ENCODE measurements around the gene PDPR.
"Not testable (repeated sequence)": the region's sequence is repeated elsewhere in the genome, so short reads cannot be mapped to it uniquely, and the experiment has no call there.

Gene PDPR

DNA sequence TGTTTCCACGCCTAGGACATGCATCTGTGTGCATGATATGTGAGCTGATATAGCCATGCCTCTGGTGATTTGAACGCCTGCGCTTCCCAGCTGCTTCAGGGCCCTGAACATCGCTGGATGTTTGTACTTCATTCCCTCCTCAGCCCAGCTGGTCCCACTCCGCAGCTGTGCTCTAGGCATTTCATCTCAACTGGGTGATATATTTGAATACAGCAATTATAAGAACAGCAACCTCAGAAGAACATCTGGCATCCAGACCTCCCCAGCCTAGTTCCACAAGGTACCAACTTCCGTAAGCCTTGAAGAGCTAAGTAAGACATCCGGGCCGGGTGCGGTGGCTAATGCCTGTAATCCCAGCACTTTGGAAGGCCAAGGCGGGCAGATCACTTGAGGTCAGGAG, 52.6 kb downstream of the PDPR start:
- not testable (repeated sequence) for H3K9ac ChIP-seq (ENCODE audit: low read length); H3K9me3 ChIP-seq (ENCODE audit: control insufficient read depth, low read length); H3K27me3 ChIP-seq (replicated peaks; ENCODE audit: control insufficient read depth, insufficient read depth, low read length); H3K36me3 ChIP-seq (ENCODE audit: control insufficient read depth, insufficient read depth, low read length, severe bottlenecking); DNase-seq (ENCODE audit: low read depth); H3K4me3 ChIP-seq (ENCODE audit: low read length)
- H3K4me1 ChIP-seq (ENCODE audit: control insufficient read depth, insufficient read depth, low read length) = peaks cover 12% of the 10 kb centered on the region

GRCh38 chr16:70173212-70173837, 59.2 kb downstream of the PDPR start, which contains the start of gene CLEC18C:
Gene CLEC18C, plus strand, starts transcription at chr16:70173787. Its CDS starts 492 bp downstream, at chr16:70174279.
- H3K9me3 ChIP-seq (ENCODE audit: control insufficient read depth, low read length); H3K36me3 ChIP-seq (ENCODE audit: control insufficient read depth, insufficient read depth, low read length, severe bottlenecking); H3K4me3 ChIP-seq (ENCODE audit: low read length); H3K9ac ChIP-seq (ENCODE audit: low read length); H3K4me1 ChIP-seq (ENCODE audit: control insufficient read depth, insufficient read depth, low read length); DNase-seq (ENCODE audit: low read depth); H3K27me3 ChIP-seq (replicated peaks; ENCODE audit: control insufficient read depth, insufficient read depth, low read length): not testable (repeated sequence)

- H3K36me3 ChIP-seq (ENCODE audit: control insufficient read depth, insufficient read depth, low read length, severe bottlenecking); H3K9me3 ChIP-seq (ENCODE audit: control insufficient read depth, low read length); H3K4me1 ChIP-seq (ENCODE audit: control insufficient read depth, insufficient read depth, low read length); DNase-seq (ENCODE audit: low read depth); H3K9ac ChIP-seq (ENCODE audit: low read length); H3K27me3 ChIP-seq (replicated peaks; ENCODE audit: control insufficient read depth, insufficient read depth, low read length); H3K4me3 ChIP-seq (ENCODE audit: low read length): not testable (repeated sequence)
Observed at GRCh38 chr16:70173916-70174315, 59.8 kb downstream of the PDPR start.

GRCh38 chr16:70174387-70174932, 60.3 kb downstream of the PDPR start:
- not testable (repeated sequence) for H3K9ac ChIP-seq (ENCODE audit: low read length); H3K27me3 ChIP-seq (replicated peaks; ENCODE audit: control insufficient read depth, insufficient read depth, low read length); H3K9me3 ChIP-seq (ENCODE audit: control insufficient read depth, low read length); H3K36me3 ChIP-seq (ENCODE audit: control insufficient read depth, insufficient read depth, low read length, severe bottlenecking); H3K4me1 ChIP-seq (ENCODE audit: control insufficient read depth, insufficient read depth, low read length); H3K4me3 ChIP-seq (ENCODE audit: low read length); DNase-seq (ENCODE audit: low read depth)

DNA sequence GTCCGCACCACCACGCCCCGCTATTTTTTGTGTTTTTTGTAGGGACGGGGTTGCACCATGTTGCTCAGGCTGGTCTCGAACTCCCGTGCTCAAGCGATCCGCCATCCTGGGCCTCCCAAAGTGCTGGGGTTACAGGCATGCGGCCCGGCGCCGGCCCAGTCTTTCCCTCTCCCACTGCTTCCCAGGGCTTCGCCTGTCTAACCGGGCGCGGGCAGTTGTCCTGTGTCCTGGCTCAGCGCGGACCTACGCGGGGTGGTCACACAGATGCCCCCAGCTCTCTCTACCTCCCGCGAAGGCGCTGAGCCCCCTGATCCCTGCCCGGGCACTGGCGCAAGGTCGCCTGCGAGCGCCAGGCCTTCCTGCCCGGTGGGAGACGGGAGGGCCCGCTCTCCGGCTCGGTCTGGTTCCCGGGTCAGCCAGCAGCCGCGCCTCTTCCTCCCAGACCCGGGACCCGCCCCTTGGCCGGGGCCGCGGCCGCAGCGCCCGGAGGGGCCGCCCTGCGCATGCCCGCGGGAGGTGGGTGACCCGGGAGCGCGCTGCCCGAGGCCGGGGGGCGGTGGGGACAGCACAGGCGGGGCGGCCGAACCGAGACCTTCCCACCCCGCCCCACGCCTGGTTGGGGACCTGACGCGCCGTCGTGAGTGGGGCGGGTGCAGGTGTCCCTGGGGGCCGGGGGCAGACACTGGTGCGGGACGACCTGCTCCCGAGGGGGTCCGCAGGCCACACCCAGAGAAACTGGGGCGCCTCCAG, 73.9 kb downstream of the PDPR start:
- H3K9me3 ChIP-seq (ENCODE audit: control insufficient read depth, low read length); DNase-seq (ENCODE audit: low read depth): not testable (repeated sequence)

DNA sequence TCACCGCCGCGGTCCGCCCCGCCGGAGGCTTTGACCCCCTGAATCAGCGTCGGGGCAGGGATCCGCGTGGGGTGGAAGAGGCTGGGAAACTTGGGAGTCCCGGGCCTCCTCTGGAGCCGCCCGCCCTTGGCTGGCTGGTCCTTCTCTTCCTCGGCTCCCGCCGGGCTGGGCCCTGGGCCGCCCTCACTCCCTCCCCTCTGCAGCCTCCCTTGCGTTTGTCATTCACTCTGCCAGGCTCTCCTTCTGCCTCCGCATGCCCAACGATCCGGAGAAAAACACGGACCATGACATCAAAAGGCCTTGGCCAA, 74.4 kb downstream of the PDPR start:
- not testable (repeated sequence) for DNase-seq (ENCODE audit: low read depth); H3K36me3 ChIP-seq (ENCODE audit: control insufficient read depth, insufficient read depth, low read length, severe bottlenecking); H3K27me3 ChIP-seq (replicated peaks; ENCODE audit: control insufficient read depth, insufficient read depth, low read length); H3K4me3 ChIP-seq (ENCODE audit: low read length); H3K9me3 ChIP-seq (ENCODE audit: control insufficient read depth, low read length); H3K4me1 ChIP-seq (ENCODE audit: control insufficient read depth, insufficient read depth, low read length); H3K9ac ChIP-seq (ENCODE audit: low read length)

More for the DNA sequence above, 73.9 kb downstream of the PDPR start:
- H3K27me3 ChIP-seq (replicated peaks; ENCODE audit: control insufficient read depth, insufficient read depth, low read length); H3K4me1 ChIP-seq (ENCODE audit: control insufficient read depth, insufficient read depth, low read length); H3K9ac ChIP-seq (ENCODE audit: low read length); H3K36me3 ChIP-seq (ENCODE audit: control insufficient read depth, insufficient read depth, low read length, severe bottlenecking); H3K4me3 ChIP-seq (ENCODE audit: low read length): not testable (repeated sequence)

DNA sequence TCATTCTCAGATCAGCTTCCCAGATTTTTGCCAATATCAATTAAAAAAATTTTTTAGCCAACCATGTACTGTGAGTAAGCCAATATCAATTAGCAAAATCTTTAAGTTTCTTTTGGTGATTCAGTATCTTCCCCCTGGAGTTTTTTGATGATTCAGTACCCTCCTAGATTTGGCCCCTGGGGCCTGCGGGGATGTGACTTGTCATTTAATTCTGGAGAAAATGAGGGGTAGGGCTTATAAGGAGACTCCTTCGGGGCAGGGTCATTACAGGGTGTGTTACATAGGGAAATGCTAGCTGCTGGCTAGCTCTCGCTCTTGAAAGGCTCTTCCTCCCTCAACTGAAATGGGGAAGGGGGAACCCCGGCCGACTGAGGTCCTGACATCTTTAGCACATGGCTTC, 76.4 kb downstream of the PDPR start:
- not testable (repeated sequence) for H3K4me3 ChIP-seq (ENCODE audit: low read length); H3K9ac ChIP-seq (ENCODE audit: low read length); H3K4me1 ChIP-seq (ENCODE audit: control insufficient read depth, insufficient read depth, low read length); H3K9me3 ChIP-seq (ENCODE audit: control insufficient read depth, low read length); H3K27me3 ChIP-seq (replicated peaks; ENCODE audit: control insufficient read depth, insufficient read depth, low read length); DNase-seq (ENCODE audit: low read depth); H3K36me3 ChIP-seq (ENCODE audit: control insufficient read depth, insufficient read depth, low read length, severe bottlenecking)

DNA sequence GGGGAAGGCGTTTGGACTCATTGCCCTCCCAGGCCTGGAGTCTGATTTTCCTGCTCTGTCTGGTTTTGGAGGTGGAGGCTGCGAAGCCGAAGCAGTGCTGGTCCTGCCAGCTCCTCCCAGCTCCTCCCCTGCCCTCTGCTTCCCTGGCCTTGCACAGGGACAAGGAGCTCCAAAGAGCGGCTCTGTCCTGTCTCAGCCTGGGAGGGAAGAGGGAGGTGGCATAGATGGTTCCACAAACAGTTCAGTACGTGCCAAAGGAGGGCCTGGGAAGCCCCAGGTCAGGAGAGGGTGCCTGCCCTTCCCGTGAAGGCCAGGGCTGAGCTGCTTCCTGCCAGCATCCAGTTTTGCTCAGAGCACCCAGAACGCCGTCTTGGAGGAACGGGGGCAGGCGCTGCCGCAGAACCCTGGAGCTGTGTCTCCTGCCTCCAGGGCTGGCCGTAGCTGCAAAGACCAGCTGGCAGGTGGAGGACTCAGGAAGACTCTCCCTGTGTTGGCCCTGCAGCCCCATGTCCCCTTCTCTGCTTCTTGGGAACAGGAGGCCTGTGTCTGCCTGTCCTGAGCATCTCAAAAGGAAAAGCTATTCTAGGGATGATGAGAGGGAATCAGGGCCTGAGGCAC, 82.7 kb downstream of the PDPR start:
- not testable (repeated sequence) for H3K4me1 ChIP-seq (ENCODE audit: control insufficient read depth, insufficient read depth, low read length); DNase-seq (ENCODE audit: low read depth); H3K36me3 ChIP-seq (ENCODE audit: control insufficient read depth, insufficient read depth, low read length, severe bottlenecking); H3K9ac ChIP-seq (ENCODE audit: low read length); H3K9me3 ChIP-seq (ENCODE audit: control insufficient read depth, low read length); H3K4me3 ChIP-seq (ENCODE audit: low read length); H3K27me3 ChIP-seq (replicated peaks; ENCODE audit: control insufficient read depth, insufficient read depth, low read length)

GRCh38 chr16:70197611-70198010, 83.5 kb downstream of the PDPR start:
- H3K9me3 ChIP-seq (ENCODE audit: control insufficient read depth, low read length); H3K4me1 ChIP-seq (ENCODE audit: control insufficient read depth, insufficient read depth, low read length); H3K27me3 ChIP-seq (replicated peaks; ENCODE audit: control insufficient read depth, insufficient read depth, low read length); H3K4me3 ChIP-seq (ENCODE audit: low read length); H3K9ac ChIP-seq (ENCODE audit: low read length); H3K36me3 ChIP-seq (ENCODE audit: control insufficient read depth, insufficient read depth, low read length, severe bottlenecking); DNase-seq (ENCODE audit: low read depth): not testable (repeated sequence)

DNA sequence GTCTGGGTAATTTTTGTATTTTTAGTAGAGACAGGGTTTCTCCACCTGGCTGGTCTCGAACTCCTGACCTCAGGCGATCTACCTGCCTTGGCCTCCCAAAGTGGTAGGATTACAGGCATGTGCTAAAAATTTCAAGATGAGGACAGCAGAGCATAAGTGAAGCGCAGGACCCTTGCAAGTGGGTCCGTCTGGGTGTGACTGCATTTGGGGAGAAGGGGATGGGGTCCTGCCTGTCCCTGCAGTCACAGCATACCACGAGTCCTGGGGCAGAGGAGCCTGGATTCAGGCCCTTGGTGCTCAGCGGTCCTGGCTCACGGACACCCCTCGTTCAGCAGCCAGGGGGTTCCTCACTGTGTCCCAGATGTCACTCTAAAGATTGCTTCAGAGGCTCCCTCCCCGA, 84.1 kb downstream of the PDPR start:
- H3K36me3 ChIP-seq (ENCODE audit: control insufficient read depth, insufficient read depth, low read length, severe bottlenecking); H3K9me3 ChIP-seq (ENCODE audit: control insufficient read depth, low read length); H3K4me3 ChIP-seq (ENCODE audit: low read length); H3K4me1 ChIP-seq (ENCODE audit: control insufficient read depth, insufficient read depth, low read length); H3K27me3 ChIP-seq (replicated peaks; ENCODE audit: control insufficient read depth, insufficient read depth, low read length); H3K9ac ChIP-seq (ENCODE audit: low read length); DNase-seq (ENCODE audit: low read depth): not testable (repeated sequence)

DNA sequence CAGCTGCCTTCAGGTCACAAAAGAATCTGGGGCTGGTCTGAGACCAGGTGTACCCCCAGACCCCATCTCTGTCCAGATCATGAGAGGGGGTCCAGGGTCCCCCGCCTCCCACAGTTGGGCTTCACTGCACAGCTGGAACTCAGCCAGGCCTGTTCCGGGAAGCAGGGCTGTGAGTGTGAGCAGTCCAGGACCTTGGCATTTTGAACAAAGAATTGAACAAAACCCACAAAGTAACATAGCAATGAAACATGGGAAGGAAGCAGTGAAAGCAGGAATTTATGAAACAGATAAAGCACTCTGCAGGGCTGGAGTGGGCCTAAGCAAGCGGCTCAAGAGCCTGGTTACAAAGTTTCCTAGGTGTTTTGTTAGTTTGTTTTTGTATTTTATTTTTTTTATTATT, 84.5 kb downstream of the PDPR start:
- H3K9me3 ChIP-seq (ENCODE audit: control insufficient read depth, low read length); H3K4me3 ChIP-seq (ENCODE audit: low read length); H3K4me1 ChIP-seq (ENCODE audit: control insufficient read depth, insufficient read depth, low read length); H3K9ac ChIP-seq (ENCODE audit: low read length); H3K36me3 ChIP-seq (ENCODE audit: control insufficient read depth, insufficient read depth, low read length, severe bottlenecking); H3K27me3 ChIP-seq (replicated peaks; ENCODE audit: control insufficient read depth, insufficient read depth, low read length): not testable (repeated sequence)
- DNase-seq (ENCODE audit: low read depth) = peak; percentile 7
